ENCODE measurements around the gene YIF1B. TPM values are rescaled to one million over a fixed set of nuclear protein-coding genes. Genes with fewer than 3 reads are reported as not detected.
A peak's percentile ranks its signal among the peaks of the same experiment; 100 is the strongest.
"Not testable (repeated sequence)": the region's sequence is repeated elsewhere in the genome, so short reads cannot be mapped to it uniquely, and the experiment has no call there.

Gene YIF1B
- total and polyA plus RNA-seq, 4 donors = 22.0 to 107 (median 53.7) TPM

- Histone ChIP-seq H3K27ac (ENCODE audit: low read depth in 1 of 2, low read length in 1 of 2) (no peak overlapping the region), H3K27me3 (ENCODE audit: control insufficient read depth in 3 of 3, insufficient read depth in 3 of 3, low read length in 2 of 3) (no peaks in the 10 kb centered on the region), H3K36me3 (ENCODE audit: control insufficient read depth in 4 of 4, insufficient read depth in 4 of 4, low read length in 4 of 4) (peaks cover 0 to 2% (median 0%) of the 10 kb centered on the region in 4 donors), H3K4me1 (ENCODE audit: control insufficient read depth in 5 of 5, insufficient read depth in 5 of 5, low read length in 5 of 5) (peaks cover 0 to 8% (median 0%) of the 10 kb centered on the region in 5 donors), H3K9ac (ENCODE audit: insufficient read depth in 1 of 2, low read length in 2 of 2) (no peak overlapping the region), H3K4me3 (no peak overlapping the region), H3K9me3 (ENCODE audit: control insufficient read depth in 4 of 4, insufficient read depth in 3 of 4, low read length in 3 of 4) (no peaks in the 10 kb centered on the region)
- no peak for TF ChIP-seq CTCF (IDR thresholded peaks at IDR 0.05; ENCODE audit: control extremely low read depth, extremely low read depth)
- DNase-seq (no peak), ATAC-seq (ENCODE audit: insufficient read depth, low FRiP score) (no peak)
- 98 to 99% methylated on average over 2 of the region's 2 CpGs for WGBS, 2 donors
Measured at GRCh38 chr19:38340927-38341326, 25.2 kb upstream of the YIF1B start.

GRCh38 chr19:38339011-38339410 is 23.3 kb upstream of the YIF1B start:
- not testable (repeated sequence) for H3K9ac ChIP-seq (ENCODE audit: insufficient read depth in 1 of 2, low read length in 2 of 2); H3K9me3 ChIP-seq (ENCODE audit: control insufficient read depth in 4 of 4, insufficient read depth in 3 of 4, low read length in 3 of 4); DNase-seq; H3K36me3 ChIP-seq (ENCODE audit: control insufficient read depth in 4 of 4, insufficient read depth in 4 of 4, low read length in 4 of 4); H3K4me1 ChIP-seq (ENCODE audit: control insufficient read depth in 5 of 5, insufficient read depth in 5 of 5, low read length in 5 of 5); H3K27ac ChIP-seq (ENCODE audit: low read depth in 1 of 2, low read length in 1 of 2); ATAC-seq (ENCODE audit: insufficient read depth, low FRiP score); H3K27me3 ChIP-seq (ENCODE audit: control insufficient read depth in 3 of 3, insufficient read depth in 3 of 3, low read length in 2 of 3); H3K4me3 ChIP-seq
- WGBS, 2 donors = 70 to 75% methylated on average over 4 of the region's 4 CpGs

- Histone ChIP-seq H3K4me3 (no peak overlapping the region), H3K27me3 (ENCODE audit: control insufficient read depth in 3 of 3, insufficient read depth in 3 of 3, low read length in 2 of 3) (no peaks in the 10 kb centered on the region), H3K27ac (ENCODE audit: low read depth in 1 of 2, low read length in 1 of 2) (peak overlapping the region in 1 of 2 donors; percentile 86), H3K9me3 (ENCODE audit: control insufficient read depth in 4 of 4, insufficient read depth in 3 of 4, low read length in 3 of 4) (no peaks in the 10 kb centered on the region), H3K4me1 (ENCODE audit: control insufficient read depth in 5 of 5, insufficient read depth in 5 of 5, low read length in 5 of 5) (peaks cover 0 to 8% (median 0%) of the 10 kb centered on the region in 5 donors), H3K36me3 (ENCODE audit: control insufficient read depth in 4 of 4, insufficient read depth in 4 of 4, low read length in 4 of 4) (peaks cover 0 to 2% (median 0%) of the 10 kb centered on the region in 4 donors), H3K9ac (ENCODE audit: insufficient read depth in 1 of 2, low read length in 2 of 2) (no peak overlapping the region)
- no peak for DNase-seq
- no peak for TF ChIP-seq CTCF (IDR thresholded peaks at IDR 0.05; ENCODE audit: control extremely low read depth, extremely low read depth)
- WGBS, 2 donors = 52 to 63% methylated on average over 10 of the region's 10 CpGs
- ATAC-seq (ENCODE audit: insufficient read depth, low FRiP score) = no peak
Measured at GRCh38 chr19:38337360-38337653, 21.6 kb upstream of the YIF1B start.

- WGBS, 2 donors = 6 to 7% methylated on average over 37 to 41 of the region's 41 CpGs
- no peak for TF ChIP-seq CTCF (IDR thresholded peaks at IDR 0.05; ENCODE audit: control extremely low read depth, extremely low read depth)
- Histone ChIP-seq H3K27ac (ENCODE audit: low read depth in 1 of 2, low read length in 1 of 2) (peak overlapping the region; percentile 89 to 90), H3K9me3 (ENCODE audit: control insufficient read depth in 4 of 4, insufficient read depth in 3 of 4, low read length in 3 of 4) (no peaks in the 10 kb centered on the region), H3K27me3 (ENCODE audit: control insufficient read depth in 3 of 3, insufficient read depth in 3 of 3, low read length in 2 of 3) (no peaks in the 10 kb centered on the region), H3K4me3 (peak overlapping the region; percentile 58), H3K4me1 (ENCODE audit: control insufficient read depth in 5 of 5, insufficient read depth in 5 of 5, low read length in 5 of 5) (peaks cover 0 to 8% (median 0%) of the 10 kb centered on the region in 5 donors), H3K9ac (ENCODE audit: insufficient read depth in 1 of 2, low read length in 2 of 2) (peak overlapping the region in 1 of 2 donors; percentile 49), H3K36me3 (ENCODE audit: control insufficient read depth in 4 of 4, insufficient read depth in 4 of 4, low read length in 4 of 4) (peaks cover 0 to 2% (median 0%) of the 10 kb centered on the region in 4 donors)
- ATAC-seq (ENCODE audit: insufficient read depth, low FRiP score) = peak; percentile 73
- peak; percentile 84 to 93 (median 92) for DNase-seq
Measured at GRCh38 chr19:38336638-38337359, 21.1 kb upstream of the YIF1B start.

Measured in lung (tissue), 12 donors.